ENCODE measurements around the gene B3GALT6.

Gene B3GALT6

DNA sequence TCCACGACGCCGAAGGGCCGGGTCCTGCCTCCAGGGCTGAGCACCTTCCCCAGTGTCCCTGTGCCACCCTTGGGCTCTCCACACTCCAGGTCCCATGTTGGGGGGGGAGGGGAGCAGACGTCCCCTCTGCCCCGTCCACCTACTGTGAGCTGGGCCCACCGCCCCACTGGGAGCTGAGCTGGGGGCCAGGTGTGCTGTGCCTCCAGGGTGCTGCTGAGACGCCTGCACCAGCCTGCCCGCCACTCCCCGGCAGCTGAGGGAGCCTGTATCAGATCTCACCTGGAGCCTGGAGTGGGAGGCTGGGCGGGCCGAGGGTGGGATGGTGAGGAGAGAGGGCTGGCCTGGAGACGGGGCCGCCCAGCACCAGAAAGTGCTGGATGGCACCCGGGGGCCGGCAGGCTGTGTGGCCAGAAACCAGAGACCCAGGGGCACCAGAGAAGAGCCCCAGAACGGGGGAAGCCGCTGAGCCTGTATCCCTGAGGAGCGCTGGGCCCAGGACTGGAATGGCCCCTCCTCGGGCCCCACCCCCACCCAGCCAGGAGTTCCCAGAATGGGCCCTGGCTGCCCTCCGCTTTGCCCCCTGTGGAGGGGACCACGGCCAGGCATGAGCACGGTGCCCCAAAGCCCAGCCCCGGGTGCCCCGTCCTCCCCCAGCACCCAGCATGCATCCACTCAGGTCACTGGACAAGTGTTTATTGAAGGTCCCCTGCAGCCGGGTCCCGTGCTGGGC is 29.0 kb upstream of the B3GALT6 start:
- DNase-seq: no peak

DNA sequence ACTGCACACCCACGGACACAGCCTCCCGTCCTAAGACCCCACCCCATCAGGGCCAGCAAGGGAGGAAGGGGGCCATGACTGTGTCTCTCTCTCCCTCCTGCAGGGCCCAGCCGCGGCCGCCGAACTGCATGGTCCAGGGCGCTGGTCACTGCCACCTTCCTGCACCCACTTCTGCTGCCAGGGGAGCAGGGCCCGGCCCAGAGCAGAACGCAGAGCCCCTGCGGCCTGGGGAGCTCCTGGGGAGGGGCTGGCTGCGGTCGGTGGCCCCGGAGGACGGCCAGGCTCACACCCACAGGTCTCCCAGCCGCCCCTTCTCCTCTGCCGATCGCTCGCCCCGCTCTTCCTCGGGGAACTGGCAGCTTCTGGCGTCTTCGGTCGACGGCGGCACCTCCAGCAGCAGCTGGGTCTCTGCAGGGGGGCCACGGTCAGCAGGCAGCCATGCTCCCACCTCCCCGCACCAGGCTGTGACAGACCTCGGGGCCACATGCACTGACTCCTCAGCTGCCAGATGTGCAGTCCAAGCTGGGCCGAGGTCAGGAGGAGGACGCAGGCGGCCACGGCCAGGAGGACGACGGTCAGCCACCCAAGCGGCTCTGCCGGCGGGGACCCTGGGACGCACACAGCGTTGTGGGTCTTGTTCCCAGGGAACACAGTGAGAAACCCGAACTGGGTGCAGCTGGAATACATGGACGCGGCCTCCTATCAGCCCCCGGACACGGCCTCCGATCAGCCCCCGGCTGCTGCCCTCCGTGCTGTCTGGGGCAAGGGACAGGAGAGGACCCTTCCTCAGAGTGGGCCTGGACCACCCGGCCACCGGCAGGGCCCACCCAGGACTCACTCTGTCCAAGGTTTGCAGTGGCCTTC is 28.2 kb upstream of the B3GALT6 start:
- DNase-seq: no peak

DNA sequence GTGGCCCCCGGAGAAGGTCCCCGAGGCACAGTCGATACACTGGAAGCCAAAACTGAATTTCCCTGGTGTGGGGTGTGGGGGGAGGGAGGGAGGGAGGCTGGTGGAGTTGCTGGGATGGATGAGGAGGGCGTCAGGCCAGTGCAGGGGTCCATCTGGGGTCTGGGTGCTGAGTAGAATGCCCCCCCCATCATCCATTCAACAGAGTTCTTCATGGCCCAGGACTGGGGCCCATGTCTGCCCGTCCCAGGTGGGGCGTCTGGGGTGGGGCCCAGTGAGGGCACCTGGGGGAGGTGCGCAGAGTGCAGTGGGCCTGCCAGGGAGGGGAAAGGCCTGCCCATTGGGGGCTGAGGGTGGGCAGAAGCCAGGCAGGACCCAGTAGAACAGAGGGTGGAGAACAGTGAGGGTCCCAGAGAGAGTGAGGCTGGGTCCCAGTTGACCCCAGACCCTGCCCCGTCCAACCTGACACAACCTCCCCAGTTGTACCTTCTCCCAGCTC is 27.6 kb upstream of the B3GALT6 start:
- no peak for DNase-seq

DNA sequence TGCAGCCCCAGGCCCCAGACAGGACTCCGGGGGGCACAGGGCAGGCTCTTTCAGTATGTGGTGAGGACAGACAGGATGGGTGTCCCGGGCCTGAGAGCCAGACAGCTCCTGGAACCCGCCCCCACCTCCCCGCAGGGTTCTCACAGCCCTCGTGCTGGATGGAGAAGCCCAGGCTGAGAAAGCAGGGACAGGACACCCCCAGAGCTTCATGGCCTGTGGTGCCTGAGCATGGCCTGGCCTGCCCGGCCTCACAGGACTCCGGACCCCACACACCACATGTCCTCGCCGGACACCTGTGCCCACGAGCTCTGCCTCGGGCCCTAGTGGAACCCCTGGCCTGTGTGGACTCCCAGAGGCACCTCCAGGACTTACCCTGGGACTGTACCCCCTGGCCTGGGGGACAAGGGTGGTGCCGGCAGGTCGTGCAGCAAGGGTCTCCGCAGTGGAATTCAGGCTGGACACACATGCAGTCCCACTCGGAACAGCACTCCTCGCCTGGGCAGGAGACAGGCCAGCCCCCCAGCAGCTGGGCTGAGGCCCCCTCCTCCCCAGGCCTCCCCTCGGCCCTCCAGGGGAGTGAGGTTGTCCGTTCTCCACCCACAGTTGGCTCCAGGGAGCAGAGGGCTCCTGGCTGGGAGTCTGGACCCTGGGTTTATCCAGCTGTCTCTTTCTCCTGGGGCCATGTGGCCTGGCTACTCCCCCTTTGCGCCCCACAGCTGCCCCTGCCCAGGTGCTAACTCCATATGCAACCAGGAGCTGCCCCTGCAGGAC is 26.9 kb upstream of the B3GALT6 start:
- no peak for DNase-seq

DNA sequence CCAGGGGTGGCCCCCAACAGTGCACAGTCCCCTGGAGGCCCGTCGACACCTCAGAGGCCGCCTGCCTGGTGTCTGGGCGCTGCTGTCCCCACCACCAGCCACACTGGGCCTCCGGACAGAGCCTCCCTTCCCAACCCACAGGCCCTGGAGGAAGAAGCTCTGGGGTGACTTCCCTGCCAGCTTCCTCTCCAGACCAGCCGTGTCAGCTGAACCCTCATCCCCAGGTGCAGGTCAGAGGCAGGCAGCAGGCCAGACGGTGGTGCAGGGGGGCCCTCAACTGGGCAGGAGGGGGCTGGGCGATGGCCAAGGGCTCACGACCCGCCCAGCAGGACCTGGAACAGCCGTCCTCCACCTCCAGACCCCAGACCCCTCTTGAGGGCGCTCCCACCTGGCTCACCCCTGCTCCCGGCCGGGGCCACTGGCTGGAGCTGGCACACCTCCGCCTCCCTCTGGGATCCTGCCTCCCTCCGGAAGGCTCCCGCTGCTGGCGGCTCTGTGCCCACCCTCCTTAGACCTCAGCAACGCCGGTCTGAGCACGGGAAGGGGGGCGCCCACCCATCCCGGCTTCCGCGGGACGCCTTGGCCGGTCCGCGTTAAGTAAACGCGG is 26.2 kb upstream of the B3GALT6 start:
- no peak for DNase-seq

DNA sequence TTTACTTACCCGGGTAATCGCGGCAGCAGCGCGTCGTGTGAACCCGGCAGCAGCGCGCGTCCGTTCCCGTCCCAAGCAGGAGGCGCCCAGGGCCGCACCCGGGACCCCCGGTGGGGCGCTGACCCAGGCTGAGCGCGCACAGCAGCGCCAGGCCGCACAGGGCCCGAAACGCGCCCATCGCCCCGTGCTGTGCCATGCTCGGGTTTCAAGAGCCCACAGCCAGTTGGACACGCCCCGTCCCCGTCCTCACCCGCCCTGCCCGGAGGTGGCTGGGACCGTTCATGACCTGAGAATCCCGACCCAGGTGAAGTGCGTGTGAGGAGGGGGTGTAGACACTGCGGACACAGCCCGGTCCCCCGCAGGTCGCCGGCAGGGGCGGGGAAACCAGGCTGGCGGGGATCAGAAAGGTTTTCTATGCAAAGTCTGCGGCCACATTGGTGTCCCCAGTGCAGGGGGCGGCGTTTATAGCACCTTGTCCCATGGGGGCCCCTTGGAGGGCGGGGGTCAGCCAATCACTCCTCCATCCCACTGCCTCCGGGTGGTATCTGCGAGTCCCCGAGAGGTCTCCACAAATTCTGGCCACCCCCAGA is 25.6 kb upstream of the B3GALT6 start, which contains the start of gene TNFRSF18:
Gene TNFRSF18, minus strand, starts transcription at position 217 of the 590 bp plus-strand sequence. Its CDS starts 21 bp downstream, at position 196.
- no peak for DNase-seq

DNA sequence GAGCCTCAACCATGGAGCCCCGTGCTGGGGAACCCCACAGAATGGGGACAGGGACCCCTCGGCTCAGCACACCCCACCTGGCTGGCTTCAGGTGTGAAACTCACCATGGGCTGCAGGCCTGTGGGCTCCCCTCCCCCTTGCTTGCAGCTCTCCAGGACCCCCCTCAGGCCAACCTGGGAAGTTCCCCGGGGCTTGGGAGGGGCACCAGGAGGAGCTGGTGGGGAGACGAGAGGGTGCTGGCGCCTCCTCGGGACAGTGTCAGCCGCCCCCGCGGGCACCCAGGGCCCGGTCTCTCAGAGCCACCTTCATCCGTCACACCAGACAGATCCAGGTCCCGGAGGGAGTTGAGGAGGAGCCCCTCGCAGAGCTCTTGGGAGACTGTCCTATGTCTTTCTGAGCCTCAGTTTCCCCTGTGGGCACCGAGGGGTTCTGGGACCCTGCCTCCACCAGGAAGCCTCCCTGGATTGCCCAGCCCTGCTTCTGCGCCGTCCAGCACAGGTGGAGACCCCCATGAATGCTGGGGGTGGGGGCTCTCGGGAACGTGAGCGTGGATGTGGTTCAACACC is 25.0 kb upstream of the B3GALT6 start:
- no peak for DNase-seq

DNA sequence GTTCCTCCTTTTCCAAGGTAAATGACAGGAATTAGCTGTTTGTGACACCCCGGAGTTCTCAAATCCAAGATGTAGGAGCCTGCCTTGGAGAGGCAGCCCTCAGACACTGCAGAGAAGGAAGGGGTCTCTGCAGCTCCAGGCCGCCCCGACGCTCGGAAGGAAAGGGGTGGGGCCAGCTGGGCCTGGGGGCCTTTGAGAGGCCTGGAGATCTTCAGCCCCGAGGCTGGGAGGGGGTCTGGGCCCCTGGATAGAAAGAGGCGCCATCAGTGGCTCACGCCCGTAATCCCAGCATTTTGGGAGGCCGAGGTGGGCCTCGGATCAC is 24.5 kb upstream of the B3GALT6 start:
- no peak for DNase-seq

DNA sequence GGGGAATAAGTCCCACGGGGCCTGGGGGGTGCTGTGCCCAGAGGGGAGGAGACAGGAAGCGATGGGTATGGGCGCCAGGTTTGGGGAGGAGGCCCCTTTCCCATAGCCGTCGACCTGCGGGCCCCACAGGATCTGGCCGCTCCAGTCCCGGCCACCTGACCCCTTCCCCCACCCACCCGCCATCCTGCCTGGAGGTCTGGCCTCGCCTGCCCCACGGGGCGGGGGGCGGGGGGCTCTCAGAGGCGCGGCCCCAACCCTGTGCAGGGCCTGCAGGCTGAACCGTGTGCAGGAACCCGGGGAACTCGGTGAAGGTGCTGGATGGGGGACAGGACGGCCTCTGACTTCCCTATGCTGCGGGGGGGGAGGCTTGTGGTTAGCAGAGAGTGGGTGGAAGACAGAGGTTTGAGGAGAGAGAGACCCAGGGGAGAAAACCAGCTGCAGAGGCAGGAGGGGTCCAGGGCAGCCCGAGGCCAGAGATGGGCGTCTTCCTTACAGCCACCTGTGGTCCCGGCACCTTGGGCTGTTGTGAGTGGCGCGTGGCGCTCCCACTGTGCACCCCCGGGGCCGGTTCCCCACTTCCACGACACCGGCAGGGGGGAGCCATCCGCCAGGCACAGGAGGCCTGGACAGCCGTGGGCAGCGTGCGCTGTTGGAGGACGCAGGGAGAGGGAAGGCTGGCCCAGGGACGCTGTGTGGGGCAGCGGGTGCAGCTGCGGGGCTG is 23.2 kb upstream of the B3GALT6 start:
- no peak for DNase-seq

DNA sequence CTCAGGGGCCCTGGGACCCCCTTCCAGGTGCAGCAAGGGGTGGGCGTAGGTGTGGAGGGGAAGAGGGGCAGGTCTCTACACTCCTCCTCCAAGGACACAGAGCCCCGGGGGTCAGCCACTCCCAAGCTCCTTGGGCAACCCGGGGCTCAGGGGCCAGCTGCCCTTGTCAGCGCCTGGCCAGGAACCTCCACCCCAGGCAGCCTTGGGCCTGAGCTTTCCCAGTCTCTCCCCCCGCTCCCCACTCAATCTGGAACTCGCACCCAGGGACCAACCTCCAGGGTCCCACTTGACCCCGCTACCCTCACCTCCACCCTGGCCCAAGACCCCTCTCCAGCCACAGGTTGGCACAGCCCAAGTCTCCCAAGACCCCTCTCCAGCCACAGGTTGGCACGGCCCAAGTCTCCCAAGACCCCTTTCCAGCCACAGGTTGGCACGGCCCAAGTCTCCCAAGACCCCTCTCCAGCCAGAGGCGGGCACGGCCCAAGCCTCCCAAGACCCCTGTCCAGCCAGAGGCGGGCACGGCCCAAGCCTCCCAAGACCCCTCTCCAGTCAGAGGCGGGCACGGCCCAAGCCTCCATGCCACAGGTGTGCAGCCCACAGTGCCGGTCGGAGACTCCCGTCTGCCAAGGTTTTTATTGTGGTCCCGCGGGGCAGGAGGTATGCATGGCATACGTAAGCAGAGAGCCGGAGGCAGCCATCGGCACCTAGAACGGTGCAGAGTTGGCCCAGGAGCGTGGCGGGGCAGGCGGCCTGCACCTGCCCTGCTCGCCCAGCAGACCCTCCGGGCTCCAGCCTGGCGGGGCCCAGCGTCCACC is 21.1 kb upstream of the B3GALT6 start:
- no peak for DNase-seq

DNA sequence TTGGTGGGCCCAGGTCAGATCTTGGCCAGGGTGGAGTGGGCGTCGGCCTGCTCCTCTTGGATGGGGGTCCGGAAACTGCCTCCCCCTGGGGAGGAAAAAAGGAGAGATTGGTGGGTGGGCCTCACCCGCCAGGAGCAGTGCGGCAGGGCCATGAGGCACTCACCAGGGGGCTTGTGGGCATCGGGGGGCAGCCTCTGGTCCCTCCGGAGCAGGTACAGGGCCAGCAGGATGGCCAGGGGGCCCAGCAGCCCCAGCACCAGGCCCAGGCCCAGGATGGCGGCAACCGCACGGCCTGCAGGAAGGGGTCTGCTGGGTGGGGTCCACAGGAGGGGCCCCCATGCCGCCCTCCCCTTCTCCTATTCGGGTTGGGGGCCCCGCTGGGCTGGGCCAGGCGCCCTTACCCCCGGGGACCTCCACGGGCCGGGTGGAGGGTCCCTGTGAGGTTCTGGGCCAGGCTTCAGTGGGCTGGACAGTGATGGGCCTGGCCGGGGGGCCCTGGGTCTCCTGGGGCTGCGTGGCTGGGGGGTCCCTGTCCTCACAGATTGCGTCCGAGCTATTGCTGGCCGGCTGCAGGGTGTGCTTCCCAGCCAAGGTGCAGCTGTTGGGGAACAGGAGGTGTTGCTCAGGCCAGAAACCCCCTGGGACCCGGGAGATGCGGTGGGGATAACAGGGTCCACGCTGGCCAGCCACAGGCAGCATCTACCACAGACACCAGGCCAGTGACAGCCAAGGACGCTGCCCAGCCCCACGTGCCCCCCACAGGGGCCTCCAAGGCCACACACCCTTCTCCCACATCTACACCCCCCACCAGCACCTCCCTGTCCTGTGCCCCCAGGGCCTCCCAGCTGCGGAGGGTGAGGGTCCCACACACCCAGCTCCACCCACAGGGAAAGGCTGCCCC is 20.2 kb upstream of the B3GALT6 start:
- no peak for DNase-seq

DNA sequence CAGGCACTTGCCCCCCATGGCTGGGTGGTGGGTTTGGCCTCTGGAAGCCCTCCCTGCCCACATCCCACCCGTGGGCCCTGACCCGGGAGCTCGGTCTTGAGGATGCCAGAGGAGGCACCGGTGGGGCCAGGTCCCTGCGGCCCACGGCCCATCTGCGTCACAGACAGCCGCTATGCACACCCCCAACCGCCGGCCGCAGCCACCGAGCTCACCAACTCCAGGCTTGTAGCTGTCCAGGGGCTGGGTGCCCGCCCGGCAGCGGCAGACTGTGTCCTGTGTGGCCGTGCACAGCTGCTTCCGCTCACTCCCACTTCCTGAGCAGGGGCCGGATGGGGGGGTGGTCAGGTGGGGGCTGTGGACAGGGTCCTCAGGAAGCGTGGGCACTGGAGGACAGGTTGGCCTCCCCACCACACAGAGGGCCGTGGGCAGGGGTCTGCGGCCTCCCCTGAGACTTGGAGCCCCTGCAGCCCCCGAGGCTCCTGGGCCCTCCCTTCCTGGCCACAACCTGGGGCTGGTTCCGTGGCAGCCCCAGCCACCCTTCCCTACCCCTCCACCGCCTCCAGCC is 19.2 kb upstream of the B3GALT6 start:
- no peak for DNase-seq

DNA sequence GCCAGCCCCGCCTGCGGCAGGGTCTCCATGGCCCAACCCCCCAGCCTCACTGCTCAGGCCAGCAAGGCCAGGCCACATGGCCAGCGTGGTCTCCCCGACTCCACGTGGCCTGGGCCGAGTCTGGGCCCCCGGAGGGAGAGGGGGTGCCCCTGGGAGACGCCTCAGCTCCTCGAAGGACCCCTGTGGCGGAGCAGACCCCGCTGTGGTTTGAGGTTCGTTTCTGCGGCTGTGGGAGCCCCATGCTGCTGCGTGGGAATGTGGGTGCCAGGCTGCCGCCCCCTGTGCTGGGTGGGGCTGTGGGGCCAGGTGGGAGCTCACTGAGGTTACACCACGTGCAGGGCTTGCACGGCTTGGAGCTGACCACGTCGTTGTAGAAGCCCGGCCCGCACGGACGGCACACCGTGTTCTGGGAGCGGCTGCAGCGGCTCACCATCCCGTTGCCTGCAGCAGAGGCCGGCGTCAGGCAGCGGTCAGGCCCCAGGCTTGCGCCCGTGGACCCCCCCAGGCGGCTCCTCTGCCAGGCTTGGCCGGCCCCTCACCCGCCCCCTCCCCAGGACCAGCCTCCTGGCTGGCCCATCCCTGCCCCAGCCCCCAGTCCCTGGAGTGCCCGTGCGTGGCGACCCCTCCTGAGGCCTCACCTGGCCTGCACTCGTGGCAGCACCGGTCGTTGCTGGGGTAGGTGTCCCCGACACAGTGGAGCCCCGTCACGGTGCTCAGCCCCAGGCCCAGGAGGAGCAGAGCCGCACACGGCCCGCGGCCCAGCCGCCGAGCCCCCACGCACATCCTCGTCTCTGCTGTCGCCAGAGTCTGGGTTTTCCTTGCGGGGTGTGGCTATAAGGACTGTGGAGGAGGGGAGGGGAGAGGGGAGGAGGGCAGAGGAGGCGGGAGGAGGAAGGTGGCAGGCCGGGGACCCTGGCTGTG is 18.4 kb upstream of the B3GALT6 start, which contains the start of gene TNFRSF4:
Gene TNFRSF4, minus strand, starts transcription at position 809 of the 921 bp plus-strand sequence. Its CDS starts 26 bp downstream, at position 783.
- DNase-seq: no peak

DNA sequence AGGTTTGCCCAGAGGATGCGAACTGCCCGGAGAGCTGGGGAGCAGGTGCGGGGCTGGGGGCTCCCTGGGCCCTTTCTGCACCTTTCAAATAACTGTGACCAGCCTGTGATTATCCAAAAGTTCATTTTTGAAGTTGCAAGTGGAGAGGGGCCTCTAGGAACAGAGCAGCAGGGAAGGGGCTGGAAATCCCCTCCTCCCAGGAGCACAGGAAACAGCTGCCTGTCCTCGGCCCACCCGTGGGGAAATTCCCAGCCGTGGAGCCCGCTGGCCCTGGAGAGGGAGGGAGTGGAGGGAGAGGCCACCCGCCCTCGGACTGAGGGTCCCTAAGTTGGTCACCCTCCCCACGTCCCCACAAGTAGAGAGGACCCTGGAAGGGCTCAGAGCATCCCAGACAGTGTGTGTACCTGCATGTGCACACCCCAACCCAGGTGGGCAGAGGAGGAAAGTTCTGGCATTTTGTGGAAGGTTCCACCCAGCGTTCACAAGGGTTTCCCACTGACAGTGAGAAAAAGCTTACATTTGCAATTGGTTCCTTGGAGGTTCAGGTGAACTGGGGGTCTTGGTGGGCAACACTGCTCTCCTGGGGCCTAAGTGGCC is 16.9 kb upstream of the B3GALT6 start:
- no peak for DNase-seq

DNA sequence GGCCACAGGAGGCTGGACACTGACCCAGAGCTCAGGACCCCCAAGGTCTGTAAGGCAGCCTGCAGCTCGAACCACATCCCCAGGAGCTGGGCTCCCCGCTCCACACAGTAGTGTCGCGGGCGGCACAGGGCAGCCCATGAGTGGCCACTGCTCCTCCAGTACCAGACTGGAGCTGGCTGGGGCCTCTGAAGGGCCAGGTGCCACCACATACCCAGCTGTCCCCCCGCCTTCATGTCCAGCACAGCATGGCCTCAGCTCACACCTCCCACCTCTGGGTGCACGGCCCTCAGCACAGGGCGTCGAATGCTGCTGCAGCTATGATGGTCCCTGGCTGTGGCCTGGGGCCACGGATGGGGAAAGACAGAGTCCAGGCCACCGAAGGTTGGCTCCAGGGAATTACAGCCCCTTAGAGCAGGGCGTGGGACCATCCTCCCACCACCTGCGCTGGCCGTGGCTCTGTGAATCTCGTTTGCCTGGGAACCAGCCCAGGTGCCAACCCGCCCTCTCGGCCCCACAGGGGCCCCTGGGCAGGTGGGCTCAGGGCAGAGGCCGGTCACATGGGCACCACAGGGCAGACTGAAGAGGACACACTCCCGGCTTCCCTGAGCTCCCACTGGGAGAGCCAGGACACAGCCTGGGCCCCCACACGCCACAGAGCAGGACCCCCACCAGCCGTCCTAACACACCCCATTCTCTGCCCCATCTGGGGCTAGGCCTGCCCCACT is 16.0 kb upstream of the B3GALT6 start:
- DNase-seq: no peak

DNA sequence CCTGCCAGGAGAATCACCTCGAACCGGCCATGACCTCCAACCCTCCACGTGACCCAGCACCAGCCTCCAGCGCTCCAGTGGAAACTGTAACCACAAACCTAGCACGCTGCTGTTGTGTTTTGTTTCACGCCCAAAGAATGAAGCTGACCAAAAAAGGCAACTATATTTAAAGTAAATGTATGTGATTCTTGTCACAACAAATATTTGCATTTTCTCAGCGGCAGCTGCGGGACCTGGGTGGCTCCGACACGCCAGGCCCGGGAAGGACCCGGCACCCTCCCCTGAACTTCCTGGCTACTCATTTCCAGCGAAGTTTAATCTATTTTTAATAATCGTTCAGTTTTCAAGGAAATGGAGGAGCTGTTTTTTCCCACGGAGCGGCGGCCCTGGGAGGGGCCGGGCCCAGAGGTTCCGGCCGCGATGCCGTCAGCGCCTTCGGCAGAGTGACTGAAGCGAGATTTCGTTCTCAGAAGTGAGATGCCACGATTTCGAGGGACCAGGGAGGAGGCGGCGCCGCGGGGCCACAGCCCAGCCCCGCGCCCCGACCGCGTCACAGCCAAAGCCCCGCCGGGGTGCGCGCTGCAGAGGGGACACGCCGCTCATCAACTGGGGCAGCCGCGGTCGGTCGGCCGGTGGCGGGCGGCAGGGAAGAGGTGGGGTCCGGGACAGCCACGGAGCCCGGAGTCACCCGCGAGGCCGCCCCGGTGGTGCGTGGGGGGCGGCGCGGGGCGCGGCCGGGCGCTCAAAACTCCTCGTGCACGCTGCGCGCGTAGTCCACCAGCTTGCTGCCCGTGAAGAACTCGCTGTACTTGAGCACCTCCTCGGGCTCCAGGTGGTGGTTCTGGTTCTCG is 15.0 kb upstream of the B3GALT6 start:
- DNase-seq: no peak
